Activated CD4-positive, CD25-positive, alpha-beta regulatory T cell treated with anti-CD3 and anti-CD28 coated beads, Interleukin-2, amount 50 U/mL, for 16 hours (primary cell): Measurements from ENCODE around the gene KCNB1.

Experiments
- DNase-seq: peaks from one replicate; pipeline ENCODE4 v3.0.0-alpha.2; 2020; ENCODE audit warnings: low read depth, low spot score

Gene KCNB1

DNA sequence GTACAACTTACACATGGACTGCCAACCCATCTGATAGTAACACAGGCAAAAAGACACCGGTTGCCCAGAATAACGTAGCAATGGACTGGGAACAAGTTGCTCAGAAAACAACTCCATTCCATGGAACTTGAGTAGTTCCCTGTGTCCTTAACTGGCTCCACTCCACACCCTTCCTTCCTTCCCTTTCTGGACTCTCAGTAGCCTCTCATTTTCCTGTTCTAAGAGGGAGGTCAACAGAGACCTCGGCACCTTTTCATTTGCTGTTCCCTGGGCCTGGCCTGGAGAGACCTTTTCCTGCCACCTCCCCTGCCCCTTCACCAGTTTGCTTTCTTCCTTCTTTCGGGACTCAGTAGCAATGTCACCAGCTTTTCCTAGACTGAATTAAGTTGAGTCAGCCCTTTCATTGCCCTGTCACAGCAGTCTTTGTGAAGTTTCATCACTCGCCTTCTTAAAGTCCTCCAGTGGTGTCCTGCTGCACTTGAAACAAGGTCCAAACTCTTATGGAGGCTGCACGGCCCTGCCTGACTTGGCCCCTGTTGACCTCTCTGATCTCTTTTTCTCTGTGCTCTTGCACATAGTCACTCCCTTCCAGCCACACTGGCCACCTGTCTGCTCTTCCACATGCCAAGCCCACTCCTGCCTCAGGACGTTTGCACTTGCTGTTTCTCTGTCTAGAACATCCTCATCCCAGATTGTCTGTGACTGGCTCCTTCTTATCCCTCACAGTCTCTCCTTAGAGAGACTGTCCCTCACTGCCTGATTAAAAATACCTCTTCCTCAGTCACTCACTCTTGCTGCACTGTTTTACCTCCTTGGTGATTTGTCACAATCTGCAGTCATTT lies 90.8 kb downstream of the KCNB1 start:
- no peak for DNase-seq

DNA sequence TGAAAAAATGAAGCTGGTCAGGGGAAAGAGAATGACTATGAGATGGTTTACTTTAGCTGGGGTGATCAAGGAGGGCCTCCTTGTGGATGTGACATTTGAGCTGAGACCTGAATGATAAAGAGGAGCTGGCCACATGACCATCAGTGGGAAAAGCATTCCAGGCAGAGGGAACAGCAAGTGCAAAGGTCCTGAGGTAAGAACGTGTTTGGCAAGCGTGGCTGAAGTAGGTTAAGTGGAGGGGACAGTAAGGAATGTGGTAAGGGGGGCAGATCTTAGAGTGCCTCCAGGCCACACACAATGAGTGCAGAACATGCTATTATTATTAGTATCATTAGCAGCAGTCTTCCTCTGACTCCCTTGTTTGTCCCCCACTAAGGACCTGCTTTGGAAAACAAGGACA lies 92.6 kb downstream of the KCNB1 start:
- no peak for DNase-seq

DNA sequence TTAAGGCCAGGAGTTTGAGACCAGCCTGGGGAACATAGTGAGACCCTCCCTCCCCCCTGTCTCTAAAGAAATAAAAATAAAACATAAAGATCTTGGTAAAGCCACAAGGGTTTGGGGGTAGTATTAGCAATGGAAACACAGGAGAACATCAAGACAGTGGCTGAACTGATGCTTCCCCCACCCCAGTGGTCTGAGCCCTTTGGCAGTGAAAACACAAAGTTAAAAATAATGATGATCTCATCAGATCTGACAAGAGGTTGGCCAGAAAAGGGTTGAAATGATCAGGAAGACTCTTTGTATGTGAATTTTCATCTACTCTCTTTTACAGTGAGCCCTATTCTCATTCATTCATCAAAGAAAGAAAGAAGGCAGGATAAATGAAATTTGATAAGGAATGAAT lies 93.7 kb downstream of the KCNB1 start:
- no peak for DNase-seq

DNA sequence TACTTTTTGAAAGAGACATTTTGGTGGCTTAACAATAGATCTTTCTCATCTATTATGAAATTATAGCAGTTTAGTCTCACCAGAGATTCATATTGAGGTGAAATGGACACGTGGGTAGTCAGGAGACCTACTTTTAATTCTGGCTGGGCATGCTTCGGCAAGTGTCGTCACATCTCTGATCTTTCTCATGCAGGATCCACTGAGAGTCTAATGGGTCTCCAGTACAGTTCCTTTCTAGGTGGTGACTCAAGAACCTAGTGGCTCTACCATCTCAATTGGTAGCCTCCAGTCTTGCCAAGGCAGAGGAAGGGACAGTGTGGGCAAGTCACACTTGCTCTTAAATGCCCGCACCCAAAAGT lies 94.9 kb downstream of the KCNB1 start:
- DNase-seq: no peak

DNA sequence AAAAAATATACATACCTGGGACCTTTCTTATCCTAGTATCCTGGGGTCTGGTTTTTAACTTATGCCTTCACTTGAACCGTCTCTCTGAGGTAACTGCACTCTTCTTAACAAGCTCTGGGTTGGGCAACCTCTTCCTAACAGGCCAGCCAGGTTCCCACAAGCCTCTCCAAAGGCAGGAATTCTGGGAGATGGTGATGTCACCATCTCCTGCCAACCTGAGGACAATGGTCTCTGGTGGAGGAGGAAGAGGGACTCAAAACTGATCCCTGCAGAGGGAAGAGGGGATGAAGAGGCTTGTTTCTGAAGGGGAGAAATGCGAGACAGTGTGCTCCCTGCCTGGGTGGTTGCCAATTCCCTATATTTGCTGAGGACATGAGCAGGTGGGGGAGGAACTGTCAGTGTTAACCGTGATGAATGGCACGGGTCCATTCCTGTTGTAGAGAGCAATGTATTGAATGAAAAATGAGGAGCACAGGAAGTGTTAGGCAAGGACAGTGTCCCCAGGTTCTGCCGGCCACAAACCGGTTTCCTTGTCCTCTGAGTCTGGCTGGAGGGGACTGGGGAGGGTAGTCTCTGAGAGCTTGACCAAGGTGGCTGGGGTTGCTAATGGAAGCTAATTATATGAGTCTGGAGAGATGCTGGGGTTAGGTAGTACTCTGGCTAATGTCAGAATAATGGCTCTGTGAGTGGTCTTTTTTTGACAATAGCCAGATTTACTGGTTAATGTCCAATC lies 95.5 kb downstream of the KCNB1 start:
- DNase-seq: no peak

DNA sequence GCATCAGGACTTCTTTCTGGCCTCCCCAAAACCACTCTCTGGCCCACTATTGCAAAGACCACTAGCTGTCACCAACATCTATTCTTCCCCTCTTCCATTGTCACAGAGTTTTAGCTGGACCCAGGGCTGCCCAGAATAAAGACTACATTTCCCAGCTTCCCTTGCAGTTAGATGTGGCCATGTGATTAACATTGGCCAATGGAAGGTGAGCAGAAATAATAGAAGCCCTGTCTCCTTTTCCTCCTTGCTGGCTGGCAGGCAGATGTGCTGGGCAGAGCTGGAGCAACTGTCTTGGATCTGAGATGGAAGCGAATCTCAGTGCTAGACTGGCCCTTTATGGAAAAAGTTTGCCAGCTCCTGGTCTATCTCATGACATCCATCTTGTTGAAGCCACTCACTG lies 97.0 kb downstream of the KCNB1 start:
- no peak for DNase-seq

DNA sequence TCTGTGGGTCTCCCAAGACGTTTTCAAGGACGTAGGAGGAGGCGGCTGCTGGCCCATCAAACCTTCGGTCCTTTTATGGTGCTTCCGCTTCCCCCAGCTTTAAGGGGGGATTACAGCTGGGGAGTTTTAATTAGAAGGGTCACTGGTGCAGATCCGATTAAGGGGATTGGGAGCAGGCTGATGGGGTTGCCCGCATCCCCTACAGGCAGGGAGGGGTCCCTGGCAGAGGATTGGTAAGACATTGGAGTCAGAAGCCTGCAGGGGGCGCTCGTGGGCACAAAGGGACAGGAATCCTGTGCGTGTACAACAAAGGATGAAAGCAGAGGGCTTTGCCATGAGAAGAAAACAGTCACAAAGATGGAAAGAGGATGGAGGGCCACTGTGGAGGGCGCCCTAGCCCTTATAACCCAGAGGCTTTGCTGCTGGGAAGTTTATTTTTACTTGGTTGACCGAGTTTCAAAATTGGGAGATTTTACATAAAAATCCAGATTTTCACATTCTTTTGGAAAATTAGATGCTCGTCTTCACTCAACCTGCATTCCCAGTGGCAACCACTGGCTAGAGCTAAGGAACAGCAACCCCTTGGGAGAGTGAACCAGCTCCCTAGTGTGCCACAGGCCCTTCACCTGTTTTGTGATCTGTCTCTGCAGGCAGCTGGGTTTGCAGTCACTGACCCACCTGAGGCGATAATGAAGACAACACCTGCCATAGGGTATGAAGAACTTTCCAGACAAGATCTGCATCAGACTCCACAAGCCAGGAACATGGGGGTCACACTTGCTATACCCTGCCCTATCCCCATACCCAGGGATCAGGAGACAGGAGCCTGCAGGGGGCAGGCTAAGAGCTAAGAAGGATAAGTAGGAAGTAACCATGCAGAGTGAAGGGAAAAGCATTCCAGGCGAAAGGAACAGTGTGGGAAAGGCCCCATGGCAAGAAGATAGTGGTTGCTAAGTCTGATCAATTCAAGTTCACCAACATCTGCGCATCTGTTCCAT lies 97.7 kb downstream of the KCNB1 start:
- peak; percentile 22 for DNase-seq

DNA sequence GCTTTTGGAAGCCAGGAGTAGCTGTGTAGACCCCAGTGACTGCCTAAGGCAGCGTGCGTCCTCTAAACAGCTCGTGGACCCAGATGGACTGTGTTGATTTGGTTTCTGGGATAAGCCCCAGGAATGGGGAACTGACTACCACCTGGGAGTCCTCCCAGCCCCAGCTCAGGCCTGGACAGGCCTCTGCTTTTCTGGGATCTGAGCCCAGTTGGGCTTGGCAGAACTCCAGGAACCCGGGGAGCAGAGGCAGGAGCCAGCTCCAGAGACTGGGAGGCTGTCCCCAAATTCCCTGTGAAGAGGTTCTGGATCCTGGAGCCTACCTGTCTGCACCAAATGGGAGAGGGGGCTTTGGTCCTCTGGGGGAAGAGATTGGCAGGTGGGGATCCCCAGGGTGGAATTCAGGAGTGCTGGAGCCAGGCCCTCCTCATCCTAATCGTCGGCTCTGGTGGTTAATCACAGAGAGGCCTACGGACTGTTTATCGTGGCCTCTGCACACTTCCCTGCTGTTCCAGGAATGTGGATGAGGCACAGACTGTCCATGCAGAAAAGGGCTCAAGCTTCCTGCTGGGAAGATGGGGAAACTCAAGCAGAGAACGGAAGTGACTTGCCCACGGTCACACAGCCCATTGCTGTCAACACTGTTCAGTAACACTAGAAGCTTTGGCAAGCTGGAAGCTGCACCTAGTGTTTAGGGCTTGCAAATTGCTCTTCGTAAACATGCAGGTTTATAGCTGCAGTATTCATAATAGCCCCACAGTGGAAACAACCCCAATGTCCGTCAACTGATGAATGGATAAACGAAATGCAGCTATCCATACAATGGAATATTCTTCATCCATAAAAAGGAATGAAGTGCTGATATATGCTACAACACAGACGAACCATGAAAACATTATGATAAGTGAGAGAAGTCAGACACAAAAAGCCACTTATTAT lies 100.6 kb downstream of the KCNB1 start:
- no peak for DNase-seq

DNA sequence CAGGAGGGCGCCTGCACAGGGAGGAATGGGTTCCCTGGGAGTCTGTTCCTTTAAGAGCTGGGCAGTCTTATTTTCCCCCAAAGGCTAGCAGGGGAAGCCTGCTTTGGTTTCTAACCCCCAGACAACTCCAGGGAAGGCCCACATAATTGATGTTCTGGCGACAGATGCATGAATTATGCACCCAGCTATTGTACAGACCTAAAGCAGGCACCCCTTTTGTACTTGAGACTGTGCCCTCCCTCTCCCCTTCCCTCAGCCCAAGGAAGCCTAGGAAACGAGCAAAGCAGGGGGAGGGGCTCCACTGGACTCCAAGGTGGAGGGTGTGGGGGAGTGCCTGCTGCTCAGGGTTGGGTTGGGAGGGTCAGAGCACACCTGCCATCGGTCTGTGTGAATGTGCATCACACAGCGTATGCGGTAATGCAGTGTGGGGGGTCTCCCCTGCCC lies 102.1 kb downstream of the KCNB1 start:
- DNase-seq: no peak

DNA sequence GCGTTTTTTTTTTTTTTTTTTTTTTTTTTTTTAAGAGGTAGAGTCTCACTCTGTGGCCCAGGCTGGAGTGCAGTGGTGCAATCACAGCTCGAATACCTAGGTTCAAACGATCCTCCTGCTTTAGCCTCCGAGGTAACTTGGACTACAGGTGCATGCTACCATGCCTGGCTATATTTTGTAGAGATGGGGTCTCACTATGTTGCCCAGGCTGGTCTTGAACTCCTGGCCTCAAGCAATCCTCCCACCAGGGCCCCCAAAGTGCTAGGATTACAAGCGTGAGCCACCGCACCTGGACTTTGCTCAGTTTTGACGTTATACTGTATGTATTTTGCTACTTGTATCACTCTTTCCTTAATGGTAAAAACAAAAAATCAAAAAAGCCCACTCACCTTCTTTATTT lies 103.1 kb downstream of the KCNB1 start:
- no peak for DNase-seq

DNA sequence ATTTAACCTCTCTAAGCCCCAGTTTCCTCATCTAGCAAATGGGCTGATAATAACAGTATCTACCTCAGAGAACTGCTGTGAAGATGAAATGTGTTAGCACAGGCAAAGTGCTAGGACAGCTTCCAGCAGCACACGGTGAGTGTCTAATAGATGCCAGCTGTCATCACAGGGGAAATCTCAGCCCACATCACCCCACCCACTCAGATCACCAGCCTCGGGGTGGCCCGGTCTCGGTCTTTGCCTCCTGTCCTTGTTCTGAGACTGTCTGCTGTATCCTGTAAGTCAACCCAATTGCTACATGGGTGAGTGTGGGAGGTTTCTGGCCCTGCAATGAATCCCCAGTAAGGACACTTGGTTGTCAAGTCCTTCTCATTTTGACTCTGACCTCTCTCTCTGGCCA lies 105.1 kb downstream of the KCNB1 start:
- no peak for DNase-seq

DNA sequence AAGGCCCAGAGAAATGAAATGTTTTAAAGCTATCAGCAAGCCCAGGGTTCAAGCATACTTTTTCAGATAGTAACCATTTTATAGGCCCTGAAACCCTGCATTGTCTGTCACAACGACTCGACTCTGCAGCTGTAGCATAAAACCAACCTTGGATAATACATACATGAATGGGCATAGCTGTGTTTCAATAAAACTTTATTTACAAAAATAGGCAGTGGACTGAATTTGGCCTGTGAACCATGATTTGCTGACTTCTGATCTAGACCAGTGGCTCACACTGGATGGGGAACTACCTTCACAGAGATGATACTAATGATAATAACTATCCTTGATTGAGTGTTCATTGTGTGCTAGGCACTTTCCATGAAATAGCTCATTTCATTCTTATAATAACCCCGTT lies 107.3 kb downstream of the KCNB1 start:
- DNase-seq: no peak

DNA sequence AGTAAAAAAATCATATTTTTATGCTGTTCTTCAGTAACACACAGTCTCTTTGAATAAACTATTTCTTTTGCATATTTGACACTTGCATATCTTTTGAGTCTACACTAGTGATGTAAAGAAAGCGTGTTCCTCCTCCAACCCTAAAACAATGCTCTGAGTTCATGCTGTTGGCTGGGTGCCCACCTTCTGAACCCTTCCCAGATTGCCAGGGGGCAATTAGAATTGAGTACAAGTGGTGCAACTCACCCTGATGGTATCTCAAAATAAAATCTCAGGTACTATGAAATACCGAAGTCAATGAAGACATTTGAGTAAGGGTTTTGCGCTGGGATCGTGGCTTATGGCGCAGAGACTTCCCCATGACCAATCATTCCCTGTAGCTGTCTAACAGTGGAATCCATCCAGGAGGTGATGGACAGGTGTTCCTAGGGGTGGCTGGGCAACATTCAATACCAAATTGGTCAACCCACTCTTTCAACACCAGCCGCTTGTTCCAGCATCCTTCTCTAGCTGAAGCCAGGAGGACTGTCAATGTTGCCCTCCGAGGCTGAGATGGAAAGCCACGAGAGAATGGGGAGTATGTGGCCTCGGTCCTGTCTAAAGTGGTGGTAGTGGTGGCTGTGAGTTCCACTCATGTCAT lies 110.3 kb downstream of the KCNB1 start:
- no peak for DNase-seq

DNA sequence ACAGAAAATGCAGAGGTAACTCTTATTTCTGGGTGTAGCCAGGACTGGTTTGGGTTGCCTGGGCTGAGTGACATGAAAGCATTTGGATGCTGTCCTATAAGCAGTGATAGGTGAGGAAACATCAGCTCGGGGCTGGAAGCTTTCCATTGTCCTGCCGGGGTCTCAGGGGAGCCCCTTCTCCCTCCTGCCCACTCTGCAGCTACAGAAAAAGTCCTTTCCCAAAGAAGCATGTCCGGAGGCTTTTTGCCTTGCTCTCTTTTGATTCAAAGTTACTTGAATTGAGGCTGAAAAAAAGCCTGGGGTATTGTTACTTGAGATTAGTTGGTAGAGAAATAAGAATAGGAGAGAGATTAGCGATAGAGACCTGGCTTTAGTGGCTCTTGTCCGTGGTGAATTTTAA lies 113.9 kb downstream of the KCNB1 start:
- no peak for DNase-seq

DNA sequence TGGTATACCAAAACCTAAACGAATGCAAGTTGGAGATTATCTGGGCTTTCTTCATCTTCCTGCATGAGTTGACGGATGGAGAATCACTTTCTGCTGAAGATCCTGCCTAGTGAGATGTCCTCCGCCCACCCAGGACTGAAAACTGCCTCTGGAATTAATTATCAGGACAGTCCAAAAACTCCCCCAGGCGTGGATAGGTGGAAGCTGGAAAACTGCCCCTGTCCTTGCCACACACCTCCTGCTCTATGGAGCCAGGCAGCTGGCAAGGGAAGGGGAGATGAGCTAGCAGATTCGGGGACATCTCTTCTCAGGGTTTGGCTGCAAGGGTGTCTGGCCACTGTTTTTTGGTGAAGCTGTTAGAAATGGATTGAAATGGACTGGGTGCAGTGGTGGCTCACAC lies 115.4 kb downstream of the KCNB1 start:
- no peak for DNase-seq

DNA sequence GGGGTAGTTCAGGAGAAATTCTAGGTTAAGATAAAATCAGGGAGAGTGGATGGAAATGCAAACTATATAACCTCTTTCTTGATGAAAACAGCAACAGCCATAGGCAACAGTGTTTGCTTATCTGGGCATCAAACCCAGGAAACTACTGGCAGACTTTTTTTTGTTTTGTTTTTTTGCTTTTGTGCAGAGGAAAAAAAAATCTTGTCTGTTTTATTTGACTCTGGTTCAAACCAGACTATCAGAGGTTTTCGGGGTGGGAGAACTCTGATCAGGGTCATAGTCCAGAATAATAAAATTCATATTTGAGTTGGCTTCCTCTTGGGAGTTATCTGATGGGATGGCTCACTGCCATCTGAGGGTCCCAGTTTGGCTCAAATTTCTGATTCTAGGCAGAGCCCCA lies 115.8 kb downstream of the KCNB1 start:
- DNase-seq: no peak

DNA sequence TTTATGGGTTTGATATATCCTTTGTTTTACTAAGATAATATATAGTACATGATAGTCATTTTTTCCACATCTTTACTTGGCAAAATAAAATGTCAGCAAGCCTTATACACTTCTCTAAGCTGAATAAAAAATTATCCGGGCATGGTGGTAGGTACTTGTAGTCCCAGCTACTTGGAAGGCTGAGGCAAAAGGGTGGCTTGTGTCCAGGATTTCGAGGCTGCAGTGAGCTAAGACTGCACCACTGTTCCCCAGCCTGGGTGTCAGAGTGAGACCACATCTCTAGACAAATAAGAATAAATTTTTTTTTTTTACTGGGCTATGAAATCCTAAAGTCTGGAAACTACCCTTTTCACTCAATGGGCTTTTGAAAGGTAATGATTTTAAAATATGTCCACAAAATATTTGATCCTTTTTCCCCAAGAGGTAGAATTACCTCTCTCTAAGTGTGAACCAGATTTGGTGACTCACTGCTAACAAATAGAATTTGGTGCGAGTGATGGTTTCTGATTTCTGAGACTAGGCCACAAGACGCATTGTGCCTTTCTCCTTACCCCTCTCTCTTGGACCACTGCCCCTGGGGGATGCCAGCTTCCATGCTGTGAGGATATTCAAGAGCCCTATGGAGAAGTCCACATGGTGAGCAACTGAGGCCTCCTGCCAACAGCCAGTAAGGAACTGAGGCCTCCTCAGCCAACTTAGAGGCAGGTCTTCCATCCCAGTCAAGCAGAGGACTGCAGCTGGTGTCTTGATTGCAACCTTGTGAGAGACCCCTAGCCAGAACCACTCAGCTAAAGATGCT lies 120.4 kb downstream of the KCNB1 start:
- no peak for DNase-seq

DNA sequence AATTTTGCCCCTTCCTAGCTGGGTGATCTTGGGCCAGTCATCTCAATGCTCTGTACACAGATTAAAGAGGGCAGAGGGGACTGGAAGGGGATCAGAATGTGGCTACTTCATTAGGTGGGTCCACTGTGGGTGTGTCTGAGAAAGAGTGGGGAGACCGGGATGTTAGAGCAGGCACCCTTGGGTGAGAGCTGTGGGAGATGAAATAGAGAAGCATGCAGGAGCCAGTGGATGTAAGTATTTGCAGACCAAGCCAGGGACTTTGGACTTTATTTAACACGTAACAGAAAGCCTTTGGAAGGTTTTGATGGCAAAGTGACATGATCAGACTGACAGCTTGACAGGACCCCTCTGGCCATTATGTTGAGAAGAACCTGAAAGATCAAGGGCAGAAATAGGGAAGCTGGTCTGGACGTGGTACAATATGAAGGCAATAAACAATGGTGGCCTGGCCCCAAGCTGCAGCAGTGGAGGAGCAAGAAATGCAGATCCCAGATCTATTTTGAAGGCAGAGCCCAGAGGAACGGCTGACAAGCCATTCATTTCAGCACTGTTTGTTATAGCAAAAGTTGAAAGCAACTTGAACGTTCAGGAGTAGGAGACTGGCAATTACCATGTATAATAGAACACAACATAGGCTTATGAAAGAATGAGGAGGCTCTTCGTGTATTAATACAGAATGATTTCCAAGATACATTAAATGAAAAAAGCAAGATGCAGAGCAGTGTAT lies 122.1 kb downstream of the KCNB1 start:
- DNase-seq: no peak

DNA sequence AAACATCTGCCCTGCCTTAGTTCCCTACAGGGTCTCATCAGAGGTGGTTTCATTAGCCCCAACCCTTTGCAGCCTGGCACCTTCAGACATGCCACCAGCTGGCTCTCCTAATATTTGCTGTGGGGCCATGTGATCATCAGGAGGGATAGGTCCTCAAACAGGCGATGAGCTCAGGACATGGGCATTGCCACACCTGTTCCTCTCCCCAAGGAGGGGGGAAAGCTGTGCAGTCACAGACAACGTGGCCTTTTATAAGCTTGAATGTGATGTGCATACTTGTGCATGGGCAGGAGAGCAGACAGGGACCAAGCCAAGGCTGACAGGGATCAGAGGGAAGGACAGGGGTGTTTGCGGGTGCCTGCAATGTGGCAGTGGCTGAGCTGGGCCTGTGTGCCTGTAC lies 125.8 kb downstream of the KCNB1 start:
- no peak for DNase-seq
